ENCODE measurements around the gene PTN.

Gene PTN

DNA sequence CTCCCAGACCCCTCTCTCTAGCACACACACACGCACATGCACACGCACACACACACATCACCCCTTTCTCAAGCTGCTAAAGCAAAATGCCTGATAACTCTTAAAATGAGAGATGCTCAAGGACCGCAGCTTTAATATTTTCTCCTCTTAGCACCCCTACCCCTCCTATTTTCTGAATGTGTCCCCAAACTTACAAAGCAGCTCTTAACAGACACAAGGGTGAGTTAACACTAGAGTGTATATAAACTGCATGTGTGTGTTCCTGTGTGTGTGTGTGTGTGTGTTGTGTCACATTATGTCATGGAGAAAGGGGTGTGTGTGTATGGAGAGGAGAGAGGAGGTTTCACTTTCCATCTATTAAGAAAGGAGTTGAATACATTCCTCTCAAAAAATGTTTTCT lies 1.3 kb downstream of the PTN start:
- H4K20me1 ChIP-seq (ENCODE audit: insufficient read depth, low read length, poor library complexity, severe bottlenecking) = no peaks in the 10 kb centered on the region
- H3K4me1 ChIP-seq (ENCODE audit: insufficient read depth, low read length, poor library complexity, severe bottlenecking) = no peaks in the 10 kb centered on the region
- H3K9me3 ChIP-seq (ENCODE audit: insufficient read depth, low read depth, low read length) = 0 out of 2 replicates have a peak, but pooled peaks cover 3% of the 10 kb centered on the region
- H3K4me2 ChIP-seq (ENCODE audit: low read depth, low read length, poor library complexity, severe bottlenecking) = no peak overlapping the region
- no peaks in the 10 kb centered on the region for H3K36me3 ChIP-seq (ENCODE audit: insufficient read depth, low read length)
- no peak overlapping the region for H3K9ac ChIP-seq (ENCODE audit: low read depth, low read length, poor library complexity, severe bottlenecking)
- H3K9me2 ChIP-seq (replicated peaks; ENCODE audit: low read depth, low read length) = no peaks in the 10 kb centered on the region
- TF ChIP-seq, protein P1, sequence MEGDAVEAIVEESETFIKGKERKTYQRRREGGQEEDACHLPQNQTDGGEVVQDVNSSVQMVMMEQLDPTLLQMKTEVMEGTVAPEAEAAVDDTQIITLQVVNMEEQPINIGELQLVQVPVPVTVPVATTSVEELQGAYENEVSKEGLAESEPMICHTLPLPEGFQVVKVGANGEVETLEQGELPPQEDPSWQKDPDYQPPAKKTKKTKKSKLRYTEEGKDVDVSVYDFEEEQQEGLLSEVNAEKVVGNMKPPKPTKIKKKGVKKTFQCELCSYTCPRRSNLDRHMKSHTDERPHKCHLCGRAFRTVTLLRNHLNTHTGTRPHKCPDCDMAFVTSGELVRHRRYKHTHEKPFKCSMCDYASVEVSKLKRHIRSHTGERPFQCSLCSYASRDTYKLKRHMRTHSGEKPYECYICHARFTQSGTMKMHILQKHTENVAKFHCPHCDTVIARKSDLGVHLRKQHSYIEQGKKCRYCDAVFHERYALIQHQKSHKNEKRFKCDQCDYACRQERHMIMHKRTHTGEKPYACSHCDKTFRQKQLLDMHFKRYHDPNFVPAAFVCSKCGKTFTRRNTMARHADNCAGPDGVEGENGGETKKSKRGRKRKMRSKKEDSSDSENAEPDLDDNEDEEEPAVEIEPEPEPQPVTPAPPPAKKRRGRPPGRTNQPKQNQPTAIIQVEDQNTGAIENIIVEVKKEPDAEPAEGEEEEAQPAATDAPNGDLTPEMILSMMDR (conservative IDR thresholded peaks at IDR 0.05; ENCODE audit: low read length) = no peak
- TF ChIP-seq EZH2phosphoT487 (IDR thresholded peaks at IDR 0.05; ENCODE audit: borderline replicate concordance) = no peak
- H3K79me2 ChIP-seq (ENCODE audit: insufficient read depth, low read length) = no peaks in the 10 kb centered on the region
- no peaks in the 10 kb centered on the region for H3K27me3 ChIP-seq (ENCODE audit: insufficient read depth, low read length, poor library complexity, severe bottlenecking)
- H2AFZ ChIP-seq (ENCODE audit: low read length) = no peak overlapping the region
- no peak overlapping the region for H3K4me3 ChIP-seq (ENCODE audit: low read length, poor library complexity, severe bottlenecking)
- H3F3A ChIP-seq (ENCODE audit: low read depth) = no peaks in the 10 kb centered on the region

DNA sequence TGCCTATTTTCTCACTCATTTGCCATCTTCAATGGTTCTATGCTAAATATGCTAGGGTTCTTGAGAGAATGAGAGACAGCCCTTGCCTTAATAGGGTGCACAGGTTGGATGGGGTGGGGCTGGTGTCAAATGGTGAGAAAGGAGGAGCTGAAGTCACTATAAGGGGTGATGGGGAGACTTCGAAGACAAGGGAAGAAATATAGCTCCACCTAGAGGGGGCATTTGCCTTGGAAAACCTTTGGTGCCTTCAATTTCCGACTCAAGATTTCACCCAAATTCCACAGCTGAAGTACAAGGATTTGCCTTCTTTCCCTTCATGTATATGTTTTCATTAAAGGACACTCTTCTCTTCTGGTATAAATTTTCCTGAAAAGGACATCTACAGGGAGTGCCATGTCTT lies 5.6 kb downstream of the PTN start:
- Histone ChIP-seq H2AFZ (ENCODE audit: low read length) (no peak overlapping the region), H4K20me1 (ENCODE audit: insufficient read depth, low read length, poor library complexity, severe bottlenecking) (no peaks in the 10 kb centered on the region), H3K4me3 (ENCODE audit: low read length, poor library complexity, severe bottlenecking) (no peak overlapping the region), H3K9ac (ENCODE audit: low read depth, low read length, poor library complexity, severe bottlenecking) (no peak overlapping the region), H3K9me2 (replicated peaks; ENCODE audit: low read depth, low read length) (no peaks in the 10 kb centered on the region), H3K79me2 (ENCODE audit: insufficient read depth, low read length) (no peaks in the 10 kb centered on the region), H3K27me3 (ENCODE audit: insufficient read depth, low read length, poor library complexity, severe bottlenecking) (no peaks in the 10 kb centered on the region), H3F3A (ENCODE audit: low read depth) (no peaks in the 10 kb centered on the region), H3K36me3 (ENCODE audit: insufficient read depth, low read length) (no peaks in the 10 kb centered on the region), H3K4me1 (ENCODE audit: insufficient read depth, low read length, poor library complexity, severe bottlenecking) (no peaks in the 10 kb centered on the region), H3K9me3 (ENCODE audit: insufficient read depth, low read depth, low read length) (no peaks in the 10 kb centered on the region), H3K4me2 (ENCODE audit: low read depth, low read length, poor library complexity, severe bottlenecking) (no peak overlapping the region)
- TF ChIP-seq, protein P1 (conservative IDR thresholded peaks at IDR 0.05; ENCODE audit: low read length) = 0 out of 2 replicates have a peak, but pooled peaks have one; percentile 16
- TF ChIP-seq EZH2phosphoT487 (IDR thresholded peaks at IDR 0.05; ENCODE audit: borderline replicate concordance) = no peak

- Histone ChIP-seq H3K27me3 (ENCODE audit: insufficient read depth, low read length, poor library complexity, severe bottlenecking) (no peaks in the 10 kb centered on the region), H3K4me2 (ENCODE audit: low read depth, low read length, poor library complexity, severe bottlenecking) (no peak overlapping the region), H3K9me3 (ENCODE audit: insufficient read depth, low read depth, low read length) (no peaks in the 10 kb centered on the region), H3K79me2 (ENCODE audit: insufficient read depth, low read length) (no peaks in the 10 kb centered on the region), H3K9ac (ENCODE audit: low read depth, low read length, poor library complexity, severe bottlenecking) (no peak overlapping the region), H4K20me1 (ENCODE audit: insufficient read depth, low read length, poor library complexity, severe bottlenecking) (no peaks in the 10 kb centered on the region), H3K9me2 (replicated peaks; ENCODE audit: low read depth, low read length) (no peaks in the 10 kb centered on the region), H3K4me3 (ENCODE audit: low read length, poor library complexity, severe bottlenecking) (no peak overlapping the region), H3K36me3 (ENCODE audit: insufficient read depth, low read length) (no peaks in the 10 kb centered on the region), H3F3A (ENCODE audit: low read depth) (no peaks in the 10 kb centered on the region), H2AFZ (ENCODE audit: low read length) (no peak overlapping the region), H3K4me1 (ENCODE audit: insufficient read depth, low read length, poor library complexity, severe bottlenecking) (no peaks in the 10 kb centered on the region)
- TF ChIP-seq, protein P1 (conservative IDR thresholded peaks at IDR 0.05; ENCODE audit: low read length) = no peak
- TF ChIP-seq EZH2phosphoT487 (IDR thresholded peaks at IDR 0.05; ENCODE audit: borderline replicate concordance) = no peak
Observed at GRCh38 chr7:137335814-137336213, 7.7 kb downstream of the PTN start.
